Measurements from ENCODE around the gene RABL2B.

Gene RABL2B

DNA sequence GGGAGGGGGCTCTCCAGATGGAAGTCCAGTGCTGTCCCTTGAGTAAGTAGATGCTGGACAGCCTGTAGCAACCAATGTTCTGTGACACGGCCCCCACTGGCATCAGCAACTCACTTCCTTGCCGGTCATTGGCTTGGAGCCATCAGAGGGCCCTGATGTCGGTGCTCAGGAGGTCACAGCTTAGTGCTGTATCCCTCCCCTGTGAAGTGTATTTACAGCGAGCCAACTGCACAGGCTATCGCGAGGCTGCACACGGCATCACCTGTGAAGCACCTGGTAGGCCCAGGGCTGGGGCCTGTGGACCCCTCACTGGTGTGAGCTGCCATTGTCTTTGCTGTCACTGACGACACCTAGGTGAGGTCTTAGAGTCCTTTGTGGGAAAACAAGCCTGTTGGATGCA, 58.8 kb downstream of the RABL2B start:
- Histone ChIP-seq H3K27me3 (no peaks in the 10 kb centered on the region), H3K4me2 (peak overlapping the region; percentile 22 to 74 (median 54); a peak in 21 of 22 replicates), H3K27ac (no peak overlapping the region), H3K4me3 (no peak overlapping the region), H3K9me3 (replicated peaks in 1 of 11) (no peaks in the 10 kb centered on the region), H4K20me1 (peaks cover 0 to 84% (median 69%) of the 10 kb centered on the region in 11 experiments; a peak in 15 of 22 replicates), H3K36me3 (peaks cover 0 to 80% (median 48%) of the 10 kb centered on the region in 11 experiments; a peak in 17 of 22 replicates), H3K4me1 (peaks cover 17 to 49% (median 33%) of the 10 kb centered on the region in 10 experiments), H3K9ac (no peak overlapping the region)
- no peak for TF ChIP-seq Cebpa-rat (IDR thresholded peaks at IDR 0.05)

GRCh38 chr22:50723991-50724390, 59.4 kb downstream of the RABL2B start:
- Histone ChIP-seq H4K20me1 (peaks cover 0 to 79% (median 65%) of the 10 kb centered on the region in 11 experiments; a peak in 15 of 22 replicates), H3K9me3 (replicated peaks in 1 of 11) (no peaks in the 10 kb centered on the region), H3K9ac (peak overlapping the region in 3 of 11 experiments; percentile 32 to 42 (median 40); a peak in 4 of 22 replicates), H3K4me3 (no peak overlapping the region), H3K4me1 (peaks cover 17 to 44% (median 31%) of the 10 kb centered on the region in 10 experiments), H3K4me2 (peak overlapping the region; percentile 22 to 74 (median 54)), H3K27ac (peak overlapping the region in 1 of 11 experiments; percentile 7; a peak in 1 of 22 replicates), H3K36me3 (peaks cover 0 to 87% (median 47%) of the 10 kb centered on the region in 11 experiments; a peak in 17 of 22 replicates), H3K27me3 (no peaks in the 10 kb centered on the region)
- TF ChIP-seq Cebpa-rat (IDR thresholded peaks at IDR 0.05) = no peak

- H3K27me3 ChIP-seq = no peaks in the 10 kb centered on the region
Measured at GRCh38 chr22:50722716-50723428, 60.6 kb downstream of the RABL2B start.

DNA sequence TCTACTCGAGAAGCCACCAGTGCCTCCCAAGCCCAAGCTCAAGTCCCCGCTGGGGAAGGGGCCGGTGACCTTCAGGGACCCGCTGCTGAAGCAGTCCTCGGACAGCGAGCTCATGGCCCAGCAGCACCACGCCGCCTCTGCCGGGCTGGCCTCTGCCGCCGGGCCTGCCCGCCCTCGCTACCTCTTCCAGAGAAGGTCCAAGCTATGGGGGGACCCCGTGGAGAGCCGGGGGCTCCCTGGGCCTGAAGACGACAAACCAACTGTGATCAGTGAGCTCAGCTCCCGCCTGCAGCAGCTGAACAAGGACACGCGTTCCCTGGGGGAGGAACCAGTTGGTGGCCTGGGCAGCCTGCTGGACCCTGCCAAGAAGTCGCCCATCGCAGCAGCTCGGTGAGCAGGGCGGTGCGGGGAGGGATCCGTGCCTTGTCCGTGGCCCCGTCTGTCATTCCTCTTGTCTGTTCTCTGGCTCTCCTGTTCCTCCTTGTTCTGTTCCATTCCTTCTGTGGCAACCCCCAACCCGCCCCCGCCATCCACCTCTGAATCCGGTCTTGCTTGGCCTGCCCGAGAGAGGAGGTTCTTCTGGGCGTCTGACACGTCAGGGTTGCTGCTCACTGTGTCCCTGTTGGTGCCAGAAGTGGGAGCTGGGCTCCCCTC, 61.3 kb downstream of the RABL2B start:
- no peaks in the 10 kb centered on the region for H3K9me3 ChIP-seq (replicated peaks in 1 of 11)
- no peak overlapping the region for H3K9ac ChIP-seq
- no peaks in the 10 kb centered on the region for H3K27me3 ChIP-seq
- peaks cover 17 to 32% (median 23%) of the 10 kb centered on the region in 10 experiments for H3K4me1 ChIP-seq
- no peak overlapping the region for H3K4me3 ChIP-seq
- no peak overlapping the region for H3K27ac ChIP-seq
- peaks cover 0 to 68% (median 50%) of the 10 kb centered on the region in 11 experiments; a peak in 15 of 22 replicates for H4K20me1 ChIP-seq
- peaks cover 0 to 89% (median 47%) of the 10 kb centered on the region in 11 experiments; a peak in 17 of 22 replicates for H3K36me3 ChIP-seq
- no peak overlapping the region; a peak in 2 of 22 replicates for H3K4me2 ChIP-seq
- no peak for TF ChIP-seq Cebpa-rat (IDR thresholded peaks at IDR 0.05)

More at GRCh38 chr22:50722716-50723428, 60.6 kb downstream of the RABL2B start:
- no peak overlapping the region for H3K27ac ChIP-seq
- peaks cover 17 to 33% (median 23%) of the 10 kb centered on the region in 10 experiments for H3K4me1 ChIP-seq
- peak overlapping the region in 8 of 11 experiments; percentile 22 to 74 (median 54); a peak in 12 of 22 replicates for H3K4me2 ChIP-seq
- peaks cover 0 to 89% (median 47%) of the 10 kb centered on the region in 11 experiments; a peak in 17 of 22 replicates for H3K36me3 ChIP-seq
- peak overlapping the region in 1 of 11 experiments; percentile 42; a peak in 1 of 22 replicates for H3K9ac ChIP-seq
- H3K9me3 ChIP-seq (replicated peaks in 1 of 11) = no peaks in the 10 kb centered on the region
- no peak for TF ChIP-seq Cebpa-rat (IDR thresholded peaks at IDR 0.05)
- no peak overlapping the region for H3K4me3 ChIP-seq
- peaks cover 0 to 75% (median 55%) of the 10 kb centered on the region in 11 experiments; a peak in 15 of 22 replicates for H4K20me1 ChIP-seq

- H3K4me3 ChIP-seq = no peak overlapping the region
Measured at GRCh38 chr22:50721257-50721844, 62.1 kb downstream of the RABL2B start.

GRCh38 chr22:50720301-50721256, 62.9 kb downstream of the RABL2B start:
- Histone ChIP-seq H3K4me2 (no peak overlapping the region), H3K27me3 (no peaks in the 10 kb centered on the region), H3K4me3 (no peak overlapping the region), H4K20me1 (peaks cover 0 to 52% (median 36%) of the 10 kb centered on the region in 11 experiments; a peak in 14 of 22 replicates), H3K9me3 (replicated peaks in 1 of 11) (no peaks in the 10 kb centered on the region), H3K27ac (no peak overlapping the region), H3K36me3 (peaks cover 0 to 82% (median 33%) of the 10 kb centered on the region in 11 experiments; a peak in 16 of 22 replicates), H3K4me1 (peaks cover 17 to 32% (median 23%) of the 10 kb centered on the region in 10 experiments), H3K9ac (no peak overlapping the region)
- no peak for TF ChIP-seq Cebpa-rat (IDR thresholded peaks at IDR 0.05)

More at GRCh38 chr22:50721257-50721844, 62.1 kb downstream of the RABL2B start:
- Histone ChIP-seq H3K27me3 (no peaks in the 10 kb centered on the region), H3K9ac (no peak overlapping the region), H3K27ac (no peak overlapping the region), H4K20me1 (peaks cover 0 to 60% (median 42%) of the 10 kb centered on the region in 11 experiments; a peak in 15 of 22 replicates), H3K36me3 (peaks cover 0 to 89% (median 41%) of the 10 kb centered on the region in 11 experiments; a peak in 17 of 22 replicates), H3K9me3 (replicated peaks in 1 of 11) (no peaks in the 10 kb centered on the region), H3K4me1 (peaks cover 17 to 32% (median 23%) of the 10 kb centered on the region in 10 experiments), H3K4me2 (no peak overlapping the region)
- no peak for TF ChIP-seq Cebpa-rat (IDR thresholded peaks at IDR 0.05)

DNA sequence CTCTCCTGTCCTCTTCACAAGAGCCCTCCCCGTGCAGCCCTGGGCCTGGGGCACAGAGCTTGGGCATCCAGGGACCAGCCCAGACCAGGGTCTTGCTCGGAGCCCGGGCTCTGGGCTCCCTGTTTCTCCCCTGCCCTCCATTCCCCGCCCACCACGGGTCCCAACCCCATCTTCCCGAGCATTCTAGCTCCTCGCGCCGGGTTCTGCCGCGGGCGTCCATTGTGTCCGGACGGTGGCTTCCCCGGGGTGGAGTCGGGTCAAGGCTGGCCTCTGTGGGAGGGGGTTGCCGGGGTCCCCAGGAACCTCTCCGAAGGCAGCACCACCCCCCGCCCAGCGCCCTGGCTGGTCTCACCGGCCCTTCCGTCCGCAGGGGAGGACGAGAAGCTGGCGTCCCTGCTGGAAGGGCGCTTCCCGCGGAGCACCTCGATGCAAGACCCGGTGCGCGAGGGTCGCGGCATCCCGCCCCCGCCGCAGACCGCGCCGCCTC, 63.6 kb downstream of the RABL2B start:
- Histone ChIP-seq H3K27me3 (no peaks in the 10 kb centered on the region), H3K27ac (no peak overlapping the region), H3K4me2 (no peak overlapping the region), H3K9ac (no peak overlapping the region), H3K9me3 (replicated peaks in 1 of 11) (no peaks in the 10 kb centered on the region), H3K4me1 (peaks cover 17 to 28% (median 22%) of the 10 kb centered on the region in 10 experiments), H3K36me3 (peaks cover 0 to 81% (median 26%) of the 10 kb centered on the region in 11 experiments; a peak in 16 of 22 replicates), H3K4me3 (no peak overlapping the region), H4K20me1 (peaks cover 0 to 45% (median 31%) of the 10 kb centered on the region in 11 experiments; a peak in 14 of 22 replicates)
- TF ChIP-seq Cebpa-rat (IDR thresholded peaks at IDR 0.05) = no peak

DNA sequence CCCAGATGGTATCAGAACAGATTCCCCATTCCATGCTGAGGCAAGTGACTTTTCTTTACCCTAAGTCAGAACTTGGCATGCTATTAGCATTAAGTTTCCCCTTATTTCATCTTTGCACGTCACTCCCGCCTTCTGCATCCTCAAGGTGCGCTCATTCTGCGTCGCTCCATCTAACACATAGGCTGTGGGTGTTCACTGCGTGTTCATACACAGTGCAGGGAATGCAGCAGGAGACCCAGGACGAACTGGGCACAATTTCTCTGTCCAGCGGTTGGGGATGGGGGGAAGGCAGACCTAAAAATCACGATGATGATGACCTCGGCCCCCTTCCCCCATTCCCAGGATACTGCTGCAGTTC, 65.1 kb downstream of the RABL2B start:
- H3K4me1 ChIP-seq = peaks cover 12 to 24% (median 18%) of the 10 kb centered on the region in 10 experiments; a peak in 19 of 20 replicates

More for the DNA sequence above, 65.1 kb downstream of the RABL2B start:
- H3K36me3 ChIP-seq = peaks cover 0 to 78% (median 21%) of the 10 kb centered on the region in 11 experiments; a peak in 15 of 22 replicates
- no peak overlapping the region for H3K4me2 ChIP-seq
- H3K9ac ChIP-seq = no peak overlapping the region
- no peak overlapping the region for H3K4me3 ChIP-seq
- no peaks in the 10 kb centered on the region for H3K27me3 ChIP-seq
- peaks cover 0 to 32% (median 16%) of the 10 kb centered on the region in 11 experiments; a peak in 14 of 22 replicates for H4K20me1 ChIP-seq
- H3K27ac ChIP-seq = no peak overlapping the region
- H3K9me3 ChIP-seq (replicated peaks in 1 of 11) = no peaks in the 10 kb centered on the region
- no peak for TF ChIP-seq Cebpa-rat (IDR thresholded peaks at IDR 0.05)
